CD4-positive, alpha-beta T cell treated with Interleukin-6 for 4 hours (primary cell): ENCODE results near the gene PAFAH1B1.
"Not testable (repeated sequence)": the region's sequence is repeated elsewhere in the genome, so short reads cannot be mapped to it uniquely, and the experiment has no call there.

Source experiments
- DNase-seq: peaks from one replicate; pipeline ENCODE4 v3.0.0-alpha.2; 2020; ENCODE audit warnings: mixed read lengths

PAFAH1B1 gene

DNA sequence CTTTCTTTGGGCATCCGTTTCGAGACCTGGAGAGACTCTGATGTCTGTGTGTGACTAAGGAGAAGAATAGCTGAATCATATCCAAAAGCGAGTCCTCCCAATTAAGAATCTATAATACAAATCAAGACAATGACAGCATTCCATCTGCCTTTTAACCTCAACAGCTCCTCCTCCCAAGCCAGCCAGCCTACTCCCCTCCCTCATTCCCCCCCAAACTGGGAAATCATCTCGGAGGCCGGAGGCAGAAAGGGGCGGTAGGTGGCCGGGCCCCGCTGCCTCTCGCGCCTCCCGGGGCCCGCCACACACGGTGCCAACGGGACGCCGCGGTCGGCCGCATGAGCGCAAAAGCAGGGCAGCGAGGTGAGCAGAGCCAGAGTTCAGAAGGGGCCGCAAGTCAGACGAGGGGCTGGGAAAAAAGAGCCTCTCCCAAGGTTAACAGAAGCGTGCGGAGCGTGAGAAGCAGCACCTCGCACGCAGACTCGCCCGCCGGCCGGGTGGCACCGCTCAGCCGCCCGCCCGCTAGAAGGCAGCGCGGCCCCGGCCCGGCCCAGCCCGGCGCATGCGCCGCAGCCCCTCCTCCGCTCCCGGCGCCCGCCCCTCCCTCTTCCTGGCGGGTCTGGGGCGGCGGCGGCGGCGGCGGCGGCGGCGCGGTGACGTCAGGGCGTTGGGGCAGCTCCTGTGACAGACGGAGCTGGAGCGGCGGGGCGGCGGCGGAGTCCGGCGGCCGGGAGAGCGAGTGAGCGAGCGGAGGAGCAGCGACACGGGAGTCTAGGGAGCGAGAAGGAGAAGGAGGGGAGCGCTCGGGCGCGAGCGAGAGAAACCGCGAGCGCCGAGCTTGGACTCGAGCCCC is at the start of gene PAFAH1B1:
PAFAH1B1 (plus strand) TSS at position 684 of the 850 bp plus-strand sequence. CDS start 44,635 bp downstream, outside the sequence.
- DNase-seq = peak; percentile 96

DNA sequence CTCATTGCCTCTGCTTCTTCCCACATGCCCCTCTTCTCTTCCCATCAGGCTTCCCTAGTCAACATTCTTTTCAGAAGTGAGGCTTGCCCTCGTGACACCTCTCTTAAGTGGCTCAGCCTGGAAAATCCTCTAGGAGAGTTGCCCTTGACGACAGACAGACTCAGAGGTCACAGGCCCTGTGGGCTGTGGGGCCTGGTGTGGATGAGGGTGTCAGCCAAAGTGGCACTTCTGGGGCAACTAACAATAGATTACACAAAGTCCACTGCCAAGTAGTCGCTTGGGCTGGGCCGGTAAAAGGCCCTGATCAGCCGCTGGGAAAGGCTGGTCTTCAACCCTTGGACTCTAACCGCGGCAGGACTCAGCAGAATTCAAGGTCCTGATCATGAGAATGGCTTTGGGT is 48.1 kb upstream of the PAFAH1B1 start:
- no peak for DNase-seq

DNA sequence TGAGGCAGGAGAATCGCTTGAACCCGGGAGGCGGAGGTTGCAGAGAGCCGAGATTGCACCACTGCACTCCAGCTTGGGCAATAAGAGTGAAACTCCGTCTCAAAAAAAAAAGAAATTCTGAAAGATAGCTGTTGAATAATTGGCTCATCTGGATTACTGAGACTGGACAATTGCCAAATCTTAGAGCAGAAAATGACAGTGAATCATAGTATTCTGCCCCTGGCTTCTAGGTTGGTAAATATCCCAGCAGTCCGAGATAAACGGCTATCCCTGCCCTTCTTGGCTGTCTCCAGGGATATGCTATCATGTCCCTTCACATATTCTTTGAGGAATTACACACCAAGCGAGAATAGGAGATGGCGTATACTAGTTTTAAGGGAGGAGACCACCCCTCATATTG is 46.3 kb upstream of the PAFAH1B1 start:
- no peak for DNase-seq

DNA sequence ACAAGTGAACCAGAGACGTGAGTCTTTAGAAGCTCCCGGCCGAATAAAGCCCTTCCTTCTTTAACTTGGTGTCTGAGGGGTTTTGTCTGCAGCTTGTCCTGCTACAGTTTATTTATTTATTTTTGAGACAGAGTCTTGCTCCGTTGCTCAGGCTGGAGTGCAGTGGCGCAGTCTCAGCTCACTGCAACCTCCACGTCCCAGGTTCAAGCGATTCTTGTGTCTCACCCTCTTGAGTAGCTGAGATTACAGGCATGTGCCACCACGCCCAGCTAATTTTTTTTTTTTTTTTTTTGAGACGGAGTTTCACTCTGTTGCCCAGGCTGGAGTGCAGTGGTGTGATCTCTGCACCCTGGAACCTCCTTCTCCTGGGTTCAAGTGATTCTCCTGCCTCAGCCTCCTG is 45.4 kb upstream of the PAFAH1B1 start:
- not testable (repeated sequence) for DNase-seq

DNA sequence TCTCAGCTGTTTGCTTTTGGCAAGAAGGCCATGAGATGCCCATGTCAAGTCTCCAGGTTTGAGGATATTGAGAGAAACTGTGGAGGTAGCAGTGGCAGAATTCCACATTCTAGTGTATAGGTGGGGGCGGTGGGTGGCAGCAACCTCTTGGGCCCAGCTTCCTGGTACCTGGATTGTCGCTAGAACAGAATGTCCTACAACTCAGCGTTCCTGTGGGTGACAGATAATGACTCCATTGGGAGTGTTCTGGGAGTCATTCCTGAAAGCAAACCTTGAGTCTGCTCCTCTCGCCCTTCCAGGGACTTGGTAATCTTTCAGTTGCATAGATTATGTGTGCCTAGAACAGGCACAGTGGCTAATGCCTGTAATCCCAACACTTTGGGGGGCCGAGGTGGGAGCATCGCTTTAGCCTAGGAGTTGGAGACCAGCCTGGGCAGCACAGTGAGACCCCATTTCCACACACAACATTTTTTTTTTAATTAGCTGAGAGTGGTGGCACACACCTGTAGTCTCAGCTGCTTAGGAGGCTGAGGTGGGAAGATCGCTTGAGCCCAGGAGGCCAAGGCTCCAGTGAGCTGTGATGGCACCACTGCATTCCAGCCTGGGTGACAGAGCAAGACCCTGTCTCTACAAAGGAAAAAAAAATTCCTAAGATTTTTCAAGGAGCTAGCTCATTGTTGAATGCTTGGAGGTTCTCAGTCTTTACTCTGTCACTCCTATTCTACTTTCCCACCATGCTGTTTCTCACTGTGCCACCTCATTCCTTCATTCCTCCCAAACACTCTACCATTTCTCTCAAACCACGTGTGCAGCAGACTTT is 43.9 kb upstream of the PAFAH1B1 start:
- DNase-seq = no peak

DNA sequence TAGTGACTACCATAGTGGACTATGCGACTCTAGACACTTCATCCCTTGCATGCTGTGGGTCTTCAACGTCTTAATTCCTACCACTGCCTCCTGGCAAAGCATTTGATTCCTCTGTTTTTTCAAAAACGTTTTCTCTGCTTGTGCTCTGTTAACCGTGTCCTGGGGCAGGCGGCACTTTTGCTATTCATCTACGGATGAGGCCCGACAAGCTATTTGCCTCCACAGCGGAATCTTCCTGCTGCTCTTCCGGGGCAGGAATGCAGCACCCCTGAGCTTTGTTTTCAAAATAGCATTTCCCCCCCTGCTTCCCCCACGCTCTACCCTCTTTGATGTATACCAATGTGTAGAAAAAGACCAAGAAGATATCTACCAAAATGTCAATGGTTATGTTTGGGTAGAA is 42.0 kb upstream of the PAFAH1B1 start:
- DNase-seq = no peak

DNA sequence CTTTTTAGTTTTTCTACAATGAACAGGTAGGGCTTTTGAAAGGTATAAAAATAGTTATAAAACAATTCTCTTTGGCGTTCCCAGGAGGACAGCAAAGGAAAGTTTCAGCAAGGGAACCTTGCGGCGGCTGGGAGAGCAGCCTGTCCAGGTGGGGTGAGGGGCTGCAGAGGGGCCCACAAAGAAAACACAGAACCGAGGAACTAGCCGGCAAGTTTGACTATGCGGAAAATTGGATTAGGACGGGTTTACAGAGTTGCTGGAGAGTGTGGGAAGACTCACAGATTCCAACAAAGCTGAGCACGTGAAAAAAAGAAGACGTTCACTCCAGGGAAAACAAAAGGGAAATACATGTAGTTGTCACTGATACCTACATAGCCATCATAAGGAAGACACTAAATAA is 41.5 kb upstream of the PAFAH1B1 start:
- no peak for DNase-seq

DNA sequence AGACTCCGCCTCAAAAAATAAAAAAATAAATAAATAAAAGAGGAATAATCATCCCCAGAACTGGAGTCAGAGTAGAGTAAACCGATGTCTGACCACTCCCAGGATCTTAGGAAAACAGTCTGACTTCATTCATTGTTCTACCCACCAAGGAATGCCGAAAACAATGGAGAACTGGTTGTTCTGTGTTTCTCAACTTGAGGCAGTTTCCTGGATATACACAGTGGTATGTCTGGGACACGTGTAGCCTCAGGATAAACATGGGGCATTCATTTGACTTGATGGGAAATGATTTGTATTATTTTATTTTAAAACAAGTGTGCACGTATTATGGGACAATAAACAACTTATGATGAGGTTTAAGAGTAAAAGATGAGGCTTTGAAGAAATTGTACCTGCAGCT is 32.8 kb upstream of the PAFAH1B1 start:
- no peak for DNase-seq

DNA sequence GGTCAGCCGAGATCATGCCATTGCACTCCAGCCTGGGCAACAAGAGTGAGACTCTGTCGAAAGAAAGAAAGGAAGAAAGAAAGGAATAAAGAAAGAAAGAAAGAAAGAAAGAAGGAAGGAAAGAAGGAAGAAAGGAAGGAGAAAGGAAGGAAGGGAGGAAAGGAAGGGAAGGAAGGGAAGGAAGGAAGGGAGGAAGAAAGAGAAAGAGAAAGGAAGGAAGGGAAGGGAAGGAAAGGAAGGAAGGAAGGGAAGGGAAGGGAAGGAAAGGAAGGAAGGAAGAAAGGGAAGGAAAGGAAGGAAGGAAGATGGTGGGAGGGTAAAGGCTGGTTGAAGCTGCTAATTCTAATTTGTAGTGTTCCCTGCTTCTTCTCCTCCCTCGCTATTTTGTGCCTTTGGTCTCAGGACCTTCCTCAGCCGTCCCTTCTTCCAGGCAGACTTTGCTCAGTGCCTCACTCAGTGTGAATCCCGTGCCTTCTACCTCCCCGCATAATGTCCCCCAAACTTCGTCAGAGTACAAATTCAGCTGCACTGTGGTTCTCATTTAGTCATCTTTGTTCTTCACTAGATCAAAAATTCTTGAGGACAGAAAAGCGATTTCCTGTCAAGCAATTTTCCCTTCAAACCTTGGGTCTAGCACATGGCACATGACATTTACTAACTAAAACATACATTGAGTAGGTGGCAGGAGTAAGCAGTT is 31.1 kb upstream of the PAFAH1B1 start:
- no peak for DNase-seq

DNA sequence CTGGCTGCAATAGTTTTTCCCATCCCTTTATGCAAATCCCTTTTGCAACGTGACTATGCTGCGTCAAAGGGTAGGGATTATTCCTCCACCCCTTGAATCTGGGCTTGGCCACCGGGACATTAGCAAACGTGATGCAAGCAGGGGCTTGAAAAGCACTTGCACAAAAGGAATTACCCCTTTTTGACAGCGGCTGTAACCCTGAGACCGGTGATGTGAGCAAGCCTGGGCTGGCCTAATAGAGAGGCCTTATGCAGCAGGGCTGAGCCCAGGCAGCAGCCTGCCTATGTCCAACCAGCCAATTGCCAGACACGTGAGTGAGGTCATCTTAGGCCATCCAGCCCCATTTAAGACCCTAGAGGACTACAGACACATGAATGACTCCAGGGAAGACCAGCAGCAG is 30.4 kb upstream of the PAFAH1B1 start:
- DNase-seq = no peak

DNA sequence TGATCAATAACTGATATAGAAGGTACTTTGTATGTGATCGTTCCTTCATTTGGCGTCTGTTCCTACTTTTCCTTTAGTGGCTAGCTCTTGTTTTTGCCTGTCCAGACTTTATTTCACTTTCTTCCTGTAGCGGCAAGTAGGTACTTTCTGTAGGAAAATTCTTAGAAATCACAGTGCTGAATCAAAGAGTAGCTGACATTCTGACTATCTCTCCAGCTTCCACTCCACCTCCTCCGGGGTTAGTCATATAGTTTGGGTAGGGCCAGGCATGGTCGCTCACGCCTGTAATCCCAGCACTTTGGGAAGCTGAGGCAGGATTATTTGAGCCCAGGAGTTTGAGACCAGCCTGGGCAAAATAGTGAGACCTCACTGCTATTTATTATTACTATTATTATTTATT is 29.9 kb upstream of the PAFAH1B1 start:
- DNase-seq = no peak

DNA sequence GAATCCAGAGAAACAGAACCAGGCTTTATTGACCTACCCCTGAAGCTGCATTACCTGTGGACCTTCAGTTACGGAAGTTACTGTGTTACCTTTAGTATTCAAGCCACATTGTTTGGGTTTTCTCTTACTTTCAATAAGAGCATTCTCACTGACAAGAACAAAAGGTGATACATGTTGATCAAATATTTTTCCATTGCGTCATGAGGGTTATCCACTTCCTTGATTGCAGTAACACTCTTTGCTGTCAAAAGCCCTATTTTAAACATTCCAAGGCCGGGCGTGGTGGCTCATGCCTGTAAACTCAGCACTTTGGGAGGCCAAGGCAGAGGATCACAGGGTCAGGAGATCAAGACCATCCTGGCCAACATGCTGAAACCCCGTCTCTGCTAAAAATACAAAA is 28.6 kb upstream of the PAFAH1B1 start:
- DNase-seq = no peak

DNA sequence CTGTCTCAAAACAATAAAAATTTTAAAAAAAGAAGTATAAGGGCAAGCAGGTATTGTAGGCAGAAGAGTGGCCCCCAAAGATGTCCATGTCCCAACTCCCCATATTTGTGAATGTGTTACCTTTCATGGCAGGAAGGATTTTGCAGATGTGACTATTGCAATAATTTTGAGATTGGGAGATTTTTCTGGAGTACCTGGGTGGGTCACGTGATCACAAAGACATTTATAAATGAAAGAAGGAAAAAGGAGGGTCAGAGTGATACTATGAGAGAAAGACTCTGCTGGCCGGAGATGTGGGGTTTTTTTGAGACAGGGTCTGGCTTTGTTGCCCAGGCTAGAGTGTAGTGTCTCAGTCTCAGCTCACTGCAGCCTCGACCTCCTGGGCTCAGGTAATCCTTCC is 27.4 kb upstream of the PAFAH1B1 start:
- no peak for DNase-seq

DNA sequence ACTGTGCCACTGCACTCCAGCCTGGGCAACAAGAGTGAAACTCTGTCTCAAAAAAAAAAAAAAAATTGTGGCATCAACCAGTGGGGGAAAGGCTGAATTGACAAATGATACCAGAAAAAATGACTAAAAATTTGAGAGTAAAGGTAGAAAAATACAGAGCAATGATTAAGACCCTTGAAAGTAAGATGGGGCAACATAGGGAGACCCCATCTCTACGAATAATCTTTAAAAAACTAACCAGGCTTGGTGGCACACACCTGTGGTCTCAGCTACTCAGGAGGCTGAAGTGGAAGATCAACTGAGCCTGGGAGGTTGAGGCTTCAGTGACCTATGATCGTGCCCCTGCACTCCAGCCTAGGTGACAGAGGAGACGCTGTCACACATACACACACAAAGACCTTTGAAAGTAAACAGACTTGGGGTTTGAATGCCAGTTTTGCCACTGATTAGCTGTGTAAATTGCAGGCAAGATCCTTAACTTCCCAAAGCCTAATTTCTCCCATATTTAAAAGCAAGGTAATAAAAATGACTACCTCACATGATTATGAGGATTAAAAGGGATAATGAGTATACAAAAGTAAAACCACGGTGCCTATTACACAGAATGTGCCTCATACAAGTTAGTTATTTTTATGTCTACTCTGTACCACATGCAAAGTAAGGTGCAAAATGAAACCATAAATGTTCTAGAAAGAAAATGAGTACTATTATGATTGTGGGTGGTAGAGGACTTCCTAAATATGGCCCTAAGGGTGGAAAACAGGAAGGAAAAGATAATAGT is 21.7 kb upstream of the PAFAH1B1 start:
- no peak for DNase-seq

DNA sequence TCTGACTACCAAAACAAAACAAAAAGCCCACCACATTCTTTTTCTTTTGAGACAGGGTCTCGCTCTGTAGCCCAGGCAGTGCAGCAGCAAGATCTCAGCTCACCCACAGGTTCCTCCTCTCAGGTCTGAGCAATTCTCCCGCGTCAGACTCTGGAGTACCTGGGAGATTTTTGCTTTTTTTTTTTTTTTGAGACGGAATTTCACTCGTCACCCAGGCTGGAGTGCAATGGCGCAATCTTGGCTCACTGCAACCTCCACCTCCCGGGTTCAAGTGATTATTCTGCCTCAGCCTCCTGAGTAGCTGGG is 21.2 kb upstream of the PAFAH1B1 start:
- DNase-seq = not testable (repeated sequence)

DNA sequence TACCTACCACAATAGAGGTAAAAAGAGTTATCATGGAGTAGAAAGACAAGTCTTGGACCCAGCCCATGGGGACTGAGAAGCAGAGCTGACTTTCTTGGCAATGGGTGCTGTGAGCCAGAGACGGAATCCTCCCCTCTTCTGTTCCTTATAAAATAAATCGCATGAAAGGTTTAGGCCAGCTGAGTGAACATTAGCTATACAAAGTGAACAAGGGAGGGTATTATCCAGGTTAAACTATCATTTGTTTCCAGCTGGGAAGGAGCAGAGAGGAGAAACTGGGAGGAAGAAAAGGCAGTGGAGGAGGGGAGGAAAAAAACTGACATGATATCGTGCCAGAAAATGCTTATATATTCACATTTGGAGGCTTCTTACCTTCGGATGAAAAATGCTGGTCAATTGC is 13.3 kb upstream of the PAFAH1B1 start:
- DNase-seq = no peak

DNA sequence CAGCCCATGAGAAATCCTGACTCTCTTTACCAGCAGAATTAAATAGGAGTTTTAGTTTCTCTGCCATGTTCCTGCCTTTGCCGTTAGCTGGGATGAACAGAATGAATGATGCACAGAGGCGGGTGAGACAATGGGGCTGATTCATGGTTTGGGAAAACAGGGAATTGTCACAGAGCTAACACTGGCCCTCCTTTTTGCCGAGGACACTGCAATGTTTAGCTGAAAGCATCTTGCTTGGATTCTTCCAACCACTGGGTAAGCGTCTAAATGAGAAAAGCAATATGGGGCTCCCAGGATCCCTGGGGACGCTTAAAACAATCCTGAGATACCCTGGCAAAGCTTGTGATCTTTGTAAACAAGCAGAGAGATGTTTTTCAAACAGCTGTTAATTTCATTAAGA is 12.8 kb upstream of the PAFAH1B1 start:
- DNase-seq = no peak

DNA sequence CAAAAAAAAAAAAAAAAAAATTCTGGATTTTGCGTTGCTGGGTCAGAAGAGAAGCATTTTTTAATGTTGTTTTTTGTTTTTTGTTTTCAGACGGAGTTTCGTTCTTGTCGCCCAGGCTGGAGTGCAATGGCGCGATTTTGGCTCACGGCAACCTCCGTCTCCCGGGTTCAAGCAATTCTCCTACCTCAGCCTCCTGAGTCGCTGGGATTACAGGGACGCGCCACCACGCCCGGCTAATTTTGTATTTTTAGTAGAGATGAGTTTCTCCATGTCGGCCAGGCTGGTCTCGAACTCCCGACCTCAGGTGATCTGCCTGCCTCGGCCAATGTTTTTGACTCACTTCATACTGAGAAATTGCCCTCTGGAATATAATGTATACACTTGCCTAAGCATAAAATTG is 11.0 kb upstream of the PAFAH1B1 start:
- DNase-seq = no peak

DNA sequence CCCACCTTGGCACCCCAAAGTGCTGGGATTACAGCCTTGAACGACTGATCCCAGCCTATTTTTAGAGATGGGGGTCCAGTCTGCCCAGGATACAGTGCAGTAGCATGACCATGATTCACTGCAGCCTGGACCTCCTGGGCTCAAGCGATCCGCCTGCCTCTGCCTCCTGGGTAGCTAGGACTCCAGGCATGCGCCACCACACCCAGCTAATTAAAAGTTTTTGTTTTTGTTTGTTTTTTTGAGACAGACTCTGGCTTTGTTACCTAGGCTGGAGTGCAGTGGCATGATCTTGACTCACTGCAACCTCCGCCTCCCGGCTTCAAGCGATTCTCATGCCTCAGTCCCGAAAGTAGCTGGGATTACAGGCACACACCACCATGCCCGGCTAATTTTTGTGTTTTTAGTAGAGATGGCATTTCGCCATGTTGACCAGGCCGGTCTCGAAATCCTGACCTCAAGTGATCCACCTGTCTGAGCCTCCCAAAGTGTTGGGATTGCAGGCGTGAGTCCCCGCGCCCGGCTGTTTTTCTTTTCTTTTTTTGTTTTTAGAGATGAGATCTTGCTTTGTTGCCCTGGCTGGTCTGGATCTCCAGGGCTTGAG is 2.3 kb upstream of the PAFAH1B1 start:
- DNase-seq = no peak

DNA sequence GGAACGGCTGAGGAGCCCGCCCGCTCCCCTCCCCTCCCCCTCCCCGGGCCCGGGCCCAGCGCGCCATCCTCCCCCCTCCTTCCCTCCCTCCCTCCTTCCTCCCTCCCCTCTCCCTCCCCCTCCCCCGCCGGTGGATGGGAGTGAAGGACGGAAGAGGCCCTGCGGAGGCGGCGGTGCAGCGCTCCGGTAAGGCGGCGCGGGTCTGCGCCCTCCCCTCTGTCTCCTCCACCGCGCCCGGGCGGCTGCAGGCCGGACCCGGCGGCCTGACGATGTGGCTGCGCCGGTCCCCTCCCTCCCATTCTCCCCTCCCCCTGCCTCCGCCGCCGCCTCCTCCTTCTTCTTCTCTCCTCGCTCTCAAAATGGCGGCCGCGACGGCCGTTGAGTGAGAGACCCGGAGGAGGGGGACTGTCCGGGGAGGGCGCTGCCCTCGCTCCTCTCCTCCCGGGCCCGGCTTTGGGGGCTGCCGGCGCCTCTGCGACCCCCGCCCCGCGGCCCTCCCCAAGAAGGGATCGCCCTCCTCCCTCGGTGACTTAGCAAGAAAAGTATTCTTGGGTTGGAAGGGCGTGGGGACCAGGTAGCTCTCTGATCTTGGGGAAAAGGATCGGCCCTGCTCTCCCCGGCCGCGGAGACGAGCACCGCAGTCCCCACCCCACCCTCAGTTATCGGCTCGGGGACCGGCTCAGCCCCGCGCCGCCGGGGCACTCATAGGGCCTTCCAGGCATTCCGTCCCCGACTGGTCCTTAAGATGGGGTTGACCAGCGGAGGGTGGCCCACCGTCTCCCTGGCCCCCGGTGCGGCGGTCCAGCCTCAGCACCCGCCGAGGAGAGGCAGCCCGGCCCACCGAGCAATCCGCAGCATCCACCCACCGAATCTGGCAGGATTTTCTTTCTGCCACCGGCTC is 617 bp downstream of the PAFAH1B1 start:
- DNase-seq = peak; percentile 88
